ENCODE measurements around the gene MYOZ2.

DNA sequence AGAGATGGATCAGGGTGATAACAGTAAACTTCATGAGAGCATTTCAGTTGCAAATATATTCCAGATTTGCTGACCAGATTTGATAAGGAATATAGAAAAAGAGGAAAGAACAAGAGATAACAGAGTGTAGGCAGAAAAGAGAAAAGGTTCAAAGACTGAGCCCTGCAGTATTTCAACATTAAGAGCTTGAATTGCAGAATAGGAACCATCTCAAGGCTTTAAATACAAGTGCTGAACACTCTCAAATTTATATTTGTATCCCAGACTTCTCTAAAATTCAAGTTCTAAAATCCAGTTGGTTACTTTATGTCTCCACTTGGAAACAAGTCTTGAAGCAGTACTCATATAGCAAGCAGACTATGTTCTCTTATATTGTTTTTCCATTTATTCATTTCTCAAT, 9.7 kb upstream of the MYOZ2 start:
- TF ChIP-seq, protein P1, sequence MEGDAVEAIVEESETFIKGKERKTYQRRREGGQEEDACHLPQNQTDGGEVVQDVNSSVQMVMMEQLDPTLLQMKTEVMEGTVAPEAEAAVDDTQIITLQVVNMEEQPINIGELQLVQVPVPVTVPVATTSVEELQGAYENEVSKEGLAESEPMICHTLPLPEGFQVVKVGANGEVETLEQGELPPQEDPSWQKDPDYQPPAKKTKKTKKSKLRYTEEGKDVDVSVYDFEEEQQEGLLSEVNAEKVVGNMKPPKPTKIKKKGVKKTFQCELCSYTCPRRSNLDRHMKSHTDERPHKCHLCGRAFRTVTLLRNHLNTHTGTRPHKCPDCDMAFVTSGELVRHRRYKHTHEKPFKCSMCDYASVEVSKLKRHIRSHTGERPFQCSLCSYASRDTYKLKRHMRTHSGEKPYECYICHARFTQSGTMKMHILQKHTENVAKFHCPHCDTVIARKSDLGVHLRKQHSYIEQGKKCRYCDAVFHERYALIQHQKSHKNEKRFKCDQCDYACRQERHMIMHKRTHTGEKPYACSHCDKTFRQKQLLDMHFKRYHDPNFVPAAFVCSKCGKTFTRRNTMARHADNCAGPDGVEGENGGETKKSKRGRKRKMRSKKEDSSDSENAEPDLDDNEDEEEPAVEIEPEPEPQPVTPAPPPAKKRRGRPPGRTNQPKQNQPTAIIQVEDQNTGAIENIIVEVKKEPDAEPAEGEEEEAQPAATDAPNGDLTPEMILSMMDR (IDR thresholded peaks at IDR 0.05), result no peak
- no peak for TF ChIP-seq EZH2 (IDR thresholded peaks at IDR 0.05)
